HEK293 (cell line): ENCODE results near the gene ATF6B.

Experiments
- TCF7L2 ChIP-seq: IDR thresholded peaks from 2 replicates; pipeline ENCODE4 v1.6.1; 2011; ENCODE audit warnings: low read depth, mild to moderate bottlenecking, inconsistent platforms, low read length, moderate library complexity, borderline replicate concordance
- ZNF558 ChIP-seq: fragments of 450-650 bp; formaldehyde crosslinking; IDR thresholded peaks from 2 replicates; pipeline ENCODE4 v1.5.1; 2016; ENCODE audit warnings: missing biosample characterization, missing genetic modification characterization
- ZNF571 ChIP-seq: fragments of 450-650 bp; formaldehyde crosslinking; IDR thresholded peaks from 2 replicates; pipeline ENCODE4 v1.5.0; 2017; ENCODE audit warnings: missing biosample characterization, missing genetic modification characterization
- ZNF580 ChIP-seq: fragments of 450-650 bp; formaldehyde crosslinking; IDR thresholded peaks from 2 replicates; pipeline ENCODE4 v1.5.1; 2016; ENCODE audit warnings: missing biosample characterization, missing genetic modification characterization
- TF ChIP-seq, protein P1 (sequence below): fragments of 450-650 bp; formaldehyde crosslinking; IDR thresholded peaks from 2 replicates; pipeline ENCODE4 v1.5.1; 2016; ENCODE audit warnings: missing biosample characterization, missing genetic modification characterization

DNA sequence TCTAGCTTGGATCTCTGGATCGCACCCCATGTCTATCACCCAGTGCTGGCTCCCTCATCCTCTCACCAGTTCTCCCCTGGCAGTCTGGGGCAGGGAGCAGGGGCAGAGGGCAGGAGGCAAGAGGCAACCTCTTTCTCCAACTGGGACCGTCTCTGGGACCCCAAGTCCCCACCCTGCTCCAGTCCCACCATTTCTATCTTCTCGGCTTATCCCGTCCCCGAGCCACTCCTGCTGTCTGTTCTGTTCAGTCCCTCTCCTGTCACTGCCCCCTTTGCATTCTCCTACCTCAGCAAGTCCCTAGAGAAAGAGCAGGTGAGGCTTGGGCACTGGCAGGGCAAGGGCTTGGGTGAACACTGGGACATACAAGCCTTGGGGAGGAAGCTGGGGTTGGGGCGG lies 18.3 kb downstream of the ATF6B start:
- TF ChIP-seq, protein P1, sequence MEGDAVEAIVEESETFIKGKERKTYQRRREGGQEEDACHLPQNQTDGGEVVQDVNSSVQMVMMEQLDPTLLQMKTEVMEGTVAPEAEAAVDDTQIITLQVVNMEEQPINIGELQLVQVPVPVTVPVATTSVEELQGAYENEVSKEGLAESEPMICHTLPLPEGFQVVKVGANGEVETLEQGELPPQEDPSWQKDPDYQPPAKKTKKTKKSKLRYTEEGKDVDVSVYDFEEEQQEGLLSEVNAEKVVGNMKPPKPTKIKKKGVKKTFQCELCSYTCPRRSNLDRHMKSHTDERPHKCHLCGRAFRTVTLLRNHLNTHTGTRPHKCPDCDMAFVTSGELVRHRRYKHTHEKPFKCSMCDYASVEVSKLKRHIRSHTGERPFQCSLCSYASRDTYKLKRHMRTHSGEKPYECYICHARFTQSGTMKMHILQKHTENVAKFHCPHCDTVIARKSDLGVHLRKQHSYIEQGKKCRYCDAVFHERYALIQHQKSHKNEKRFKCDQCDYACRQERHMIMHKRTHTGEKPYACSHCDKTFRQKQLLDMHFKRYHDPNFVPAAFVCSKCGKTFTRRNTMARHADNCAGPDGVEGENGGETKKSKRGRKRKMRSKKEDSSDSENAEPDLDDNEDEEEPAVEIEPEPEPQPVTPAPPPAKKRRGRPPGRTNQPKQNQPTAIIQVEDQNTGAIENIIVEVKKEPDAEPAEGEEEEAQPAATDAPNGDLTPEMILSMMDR (tag by site-specific recombination): no peak
- no peak for TF ChIP-seq ZNF580 (tag by site-specific recombination)
- TF ChIP-seq TCF7L2: no peak
- TF ChIP-seq ZNF558 (tag by site-specific recombination): no peak
- no peak for TF ChIP-seq ZNF571 (tag by site-specific recombination)
